OCI-LY1 (cell line): Measurements from ENCODE around the gene TWF1.

Source experiments
- H2AFZ ChIP-seq: fragments of 200-600 bp; sonication (generic), shearing (Covaris generic); 2 replicates; pipeline ENCODE4 v1.6.0; 2014; ENCODE audit warnings: antibody characterized with exemption, mild to moderate bottlenecking, low read length
- H3F3A ChIP-seq: fragments of 200-600 bp; sonication (generic), shearing (Covaris generic); 2 replicates; pipeline ENCODE4 v1.6.0; 2014; ENCODE audit warnings: mild to moderate bottlenecking, antibody characterized with exemption, low read length, moderate library complexity; ENCODE audit not compliant: insufficient read depth
- H3K27ac ChIP-seq: fragments of 200-600 bp; sonication (generic); 2 replicates; pipeline ENCODE4 v1.5.1; 2014; ENCODE audit warnings: low read length, mixed run types, mild to moderate bottlenecking, low read depth; ENCODE audit not compliant: poor library complexity, severe bottlenecking
- H3K27me3 ChIP-seq: fragments of 200-600 bp; sonication (generic); 2 replicates; pipeline ENCODE4 v1.6.0; 2014; ENCODE audit warnings: antibody characterized with exemption, mild to moderate bottlenecking, low read length, moderate library complexity; ENCODE audit not compliant: insufficient read depth
- H3K36me3 ChIP-seq: fragments of 200-600 bp; sonication (generic); 2 replicates; pipeline ENCODE4 v1.6.1; 2014; ENCODE audit warnings: mild to moderate bottlenecking, antibody characterized with exemption, low read length, moderate library complexity, mixed read lengths; ENCODE audit not compliant: insufficient read depth
- H3K4me1 ChIP-seq: fragments of 200-600 bp; sonication (generic); 2 replicates; pipeline ENCODE4 v1.5.1; 2014; ENCODE audit warnings: mild to moderate bottlenecking, low read length, moderate library complexity; ENCODE audit not compliant: insufficient read depth, severe bottlenecking
- H3K4me2 ChIP-seq: fragments of 200-600 bp; sonication (generic), shearing (Covaris generic); 2 replicates; pipeline ENCODE4 v1.6.1; 2014; ENCODE audit warnings: low read length
- H3K4me3 ChIP-seq: fragments of 200-600 bp; sonication (generic); 2 replicates; pipeline ENCODE4 v1.5.1; 2014; ENCODE audit warnings: low read length, low read depth, mild to moderate bottlenecking, mixed read lengths; ENCODE audit not compliant: poor library complexity, severe bottlenecking
- H3K79me2 ChIP-seq: fragments of 200-600 bp; shearing (Covaris generic); 2 replicates; pipeline ENCODE4 v1.6.1; 2016; ENCODE audit warnings: mixed run types, low read length, mixed read lengths; ENCODE audit not compliant: insufficient read depth
- H3K9ac ChIP-seq: fragments of 200-600 bp; sonication (generic), shearing (Covaris generic); 2 replicates; pipeline ENCODE4 v1.6.1; 2014; ENCODE audit warnings: mild to moderate bottlenecking, low read length, mixed read lengths
- H3K9me2 ChIP-seq: fragments of 200-600 bp; sonication (generic), shearing (Covaris generic); 2 replicates; pipeline ENCODE4 v1.6.1; 2014; ENCODE audit warnings: low read depth, mild to moderate bottlenecking, low read length, mixed read lengths
- H3K9me3 ChIP-seq: fragments of 200-600 bp; shearing (Covaris generic); 2 replicates; pipeline ENCODE4 v1.6.1; 2014; ENCODE audit warnings: low read length, mixed read lengths
- H4K20me1 ChIP-seq: fragments of 200-600 bp; sonication (generic), shearing (Covaris generic); 2 replicates; pipeline ENCODE4 v1.6.0; 2016; ENCODE audit warnings: mild to moderate bottlenecking, low read length; ENCODE audit not compliant: insufficient read depth
- CTCF ChIP-seq: fragments of 200-600 bp; sonication (generic), shearing (Covaris generic); IDR thresholded peaks from 2 replicates; pipeline ENCODE4 v1.5.1; 2017; ENCODE audit warnings: mild to moderate bottlenecking, antibody characterized with exemption, low read length, moderate library complexity, mixed read lengths
- EZH2 ChIP-seq: fragments of 200-600 bp; sonication (generic), shearing (Covaris generic); IDR thresholded peaks from 2 replicates; pipeline ENCODE4 v1.8.0; 2017; ENCODE audit warnings: borderline replicate concordance, mixed run types, mild to moderate bottlenecking, antibody characterized with exemption, low read length, moderate library complexity, mixed read lengths

The TWF1 gene

GRCh38 chr12:43807386-43807785 is 1.3 kb upstream of the TWF1 start:
- Histone ChIP-seq H3K4me1 (peaks cover 36% of the 10 kb centered on the region), H3K9me2 (no peaks in the 10 kb centered on the region), H3K4me3 (no peak overlapping the region), H3K27ac (no peak overlapping the region), H3K9me3 (no peaks in the 10 kb centered on the region), H3K27me3 (no peaks in the 10 kb centered on the region), H3K79me2 (peaks cover 34% of the 10 kb centered on the region), H4K20me1 (no peaks in the 10 kb centered on the region), H3K4me2 (peak overlapping the region; percentile 96), H3F3A (no peaks in the 10 kb centered on the region), H3K36me3 (peaks cover 15% of the 10 kb centered on the region; the same call in 1 of the 2 replicates), H2AFZ (no peak overlapping the region), H3K9ac (no peak overlapping the region)
- TF ChIP-seq CTCF (no peak), EZH2 (no peak)

GRCh38 chr12:43806737-43807072 is 588 bp upstream of the TWF1 start:
- H3K79me2 ChIP-seq = peaks cover 35% of the 10 kb centered on the region
- no peak for TF ChIP-seq CTCF
- no peak for TF ChIP-seq EZH2
- no peaks in the 10 kb centered on the region for H3K9me2 ChIP-seq
- peak overlapping the region; percentile 96 for H3K4me2 ChIP-seq
- peak overlapping the region; percentile 64 for H3K27ac ChIP-seq
- peaks cover 22% of the 10 kb centered on the region; the same call in 1 of the 2 replicates for H3K36me3 ChIP-seq
- H2AFZ ChIP-seq = peak overlapping the region; percentile 92; the same call in 1 of the 2 replicates
- no peaks in the 10 kb centered on the region for H3K27me3 ChIP-seq
- H3F3A ChIP-seq = no peaks in the 10 kb centered on the region
- peaks cover 36% of the 10 kb centered on the region for H3K4me1 ChIP-seq
- no peaks in the 10 kb centered on the region for H4K20me1 ChIP-seq
- peak overlapping the region; percentile 81 for H3K9ac ChIP-seq
- H3K9me3 ChIP-seq = no peaks in the 10 kb centered on the region
- H3K4me3 ChIP-seq = peak overlapping the region; percentile 89

- no peaks in the 10 kb centered on the region for H3F3A ChIP-seq
- peaks cover 34% of the 10 kb centered on the region for H3K36me3 ChIP-seq
- H3K4me3 ChIP-seq = peak overlapping the region; percentile 89
- H3K9me3 ChIP-seq = no peaks in the 10 kb centered on the region
- H4K20me1 ChIP-seq = no peaks in the 10 kb centered on the region
- TF ChIP-seq CTCF = no peak
- TF ChIP-seq EZH2 = no peak
- peak overlapping the region; percentile 86 for H3K4me2 ChIP-seq
- no peaks in the 10 kb centered on the region for H3K9me2 ChIP-seq
- H3K9ac ChIP-seq = peak overlapping the region; percentile 81
- H3K27me3 ChIP-seq = no peaks in the 10 kb centered on the region
- H3K27ac ChIP-seq = peak overlapping the region; percentile 1
- peaks cover 35% of the 10 kb centered on the region for H3K79me2 ChIP-seq
- peaks cover 36% of the 10 kb centered on the region for H3K4me1 ChIP-seq
- no peak overlapping the region for H2AFZ ChIP-seq
Measured at GRCh38 chr12:43805149-43805859, 813 bp downstream of the TWF1 start.
